Muscle layer of colon (tissue), 2 donors: ENCODE results near the gene WIPF3.
"Not testable (repeated sequence)": the region's sequence is repeated elsewhere in the genome, so short reads cannot be mapped to it uniquely, and the experiment has no call there.

Experiments used
- H3K27ac ChIP-seq: one replicate; pipeline ENCODE4 v1.7.0; 2013; ENCODE audit warnings: low read depth, mild to moderate bottlenecking, low read length, moderate library complexity
- H3K27me3 ChIP-seq, 2 donors: one replicate each; pipeline ENCODE4 v1.7.0; 2013; ENCODE audit warnings: low read length in 2 of 2, mild to moderate bottlenecking in 2 of 2; ENCODE audit not compliant: insufficient read depth in 2 of 2, control insufficient read depth in 1 of 2
- H3K36me3 ChIP-seq: one replicate; pipeline ENCODE4 v1.7.0; 2013; ENCODE audit warnings: mild to moderate bottlenecking, low read length; ENCODE audit not compliant: insufficient read depth
- H3K4me1 ChIP-seq: one replicate; pipeline ENCODE4 v1.7.0; 2013; ENCODE audit warnings: mild to moderate bottlenecking, low read length; ENCODE audit not compliant: insufficient read depth
- H3K4me3 ChIP-seq, 2 donors: one replicate each; pipeline ENCODE4 v1.7.0; 2013; ENCODE audit warnings: low read length in 2 of 2, low read depth in 1 of 2, mild to moderate bottlenecking in 1 of 2, moderate library complexity in 1 of 2
- H3K9ac ChIP-seq: one replicate; pipeline ENCODE4 v1.7.0; 2013; ENCODE audit warnings: low read length
- H3K9me3 ChIP-seq: one replicate; pipeline ENCODE4 v1.7.0; 2013; ENCODE audit warnings: mild to moderate bottlenecking, low read length
- donor health status: abdominal sarcoma.
- donor health status: Adenocarcinoma of cecum.

The WIPF3 gene

GRCh38 chr7:29884399-29885272 is 78.3 kb downstream of the WIPF3 start:
- H3K9me3 ChIP-seq, result no peaks in the 10 kb centered on the region
- no peaks in the 10 kb centered on the region for H3K36me3 ChIP-seq
- no peak overlapping the region for H3K27ac ChIP-seq
- H3K4me1 ChIP-seq, result peaks cover 3% of the 10 kb centered on the region
- H3K27me3 ChIP-seq, result peaks cover 0 to 12% of the 10 kb centered on the region in 2 donors
- H3K9ac ChIP-seq, result no peak overlapping the region
- no peak overlapping the region for H3K4me3 ChIP-seq

GRCh38 chr7:29885626-29886025 is 79.3 kb downstream of the WIPF3 start:
- H3K27me3 ChIP-seq, result peaks cover 0 to 12% of the 10 kb centered on the region in 2 donors
- no peaks in the 10 kb centered on the region for H3K36me3 ChIP-seq
- no peaks in the 10 kb centered on the region for H3K4me1 ChIP-seq
- H3K4me3 ChIP-seq, result no peak overlapping the region
- H3K9ac ChIP-seq, result no peak overlapping the region
- H3K9me3 ChIP-seq, result no peaks in the 10 kb centered on the region
- no peak overlapping the region for H3K27ac ChIP-seq

GRCh38 chr7:29886827-29887226 is 80.5 kb downstream of the WIPF3 start:
- Histone ChIP-seq H3K4me3 (no peak overlapping the region), H3K27ac (no peak overlapping the region), H3K36me3 (no peaks in the 10 kb centered on the region), H3K9ac (no peak overlapping the region), H3K4me1 (no peaks in the 10 kb centered on the region), H3K27me3 (peaks cover 0 to 12% of the 10 kb centered on the region in 2 donors), H3K9me3 (no peaks in the 10 kb centered on the region)

- no peak overlapping the region for H3K27ac ChIP-seq
- no peaks in the 10 kb centered on the region for H3K4me1 ChIP-seq
- no peak overlapping the region for H3K4me3 ChIP-seq
- H3K36me3 ChIP-seq, result no peaks in the 10 kb centered on the region
- H3K9me3 ChIP-seq, result no peaks in the 10 kb centered on the region
- H3K27me3 ChIP-seq, result peaks cover 0 to 7% of the 10 kb centered on the region in 2 donors
- no peak overlapping the region for H3K9ac ChIP-seq
Measured at GRCh38 chr7:29888006-29888405, 81.7 kb downstream of the WIPF3 start.

- H3K27me3 ChIP-seq, result peaks cover 0 to 7% of the 10 kb centered on the region in 2 donors
- H3K9me3 ChIP-seq, result no peaks in the 10 kb centered on the region
- H3K4me3 ChIP-seq, result no peak overlapping the region
- H3K9ac ChIP-seq, result no peak overlapping the region
- no peaks in the 10 kb centered on the region for H3K36me3 ChIP-seq
- H3K4me1 ChIP-seq, result peaks cover 7% of the 10 kb centered on the region
- H3K27ac ChIP-seq, result no peak overlapping the region
Measured at GRCh38 chr7:29889288-29889687, 83.0 kb downstream of the WIPF3 start.

GRCh38 chr7:29890251-29890650 is 83.9 kb downstream of the WIPF3 start:
- Histone ChIP-seq H3K36me3 (no peaks in the 10 kb centered on the region), H3K9me3 (no peaks in the 10 kb centered on the region), H3K27ac (no peak overlapping the region), H3K27me3 (no peaks in the 10 kb centered on the region), H3K4me3 (no peak overlapping the region), H3K9ac (no peak overlapping the region), H3K4me1 (peaks cover 11% of the 10 kb centered on the region)

- not testable (repeated sequence) for H3K4me3 ChIP-seq, H3K9ac ChIP-seq, H3K27me3 ChIP-seq, H3K27ac ChIP-seq, H3K36me3 ChIP-seq, H3K9me3 ChIP-seq
- peaks cover 11% of the 10 kb centered on the region for H3K4me1 ChIP-seq
Measured at GRCh38 chr7:29890786-29891185, 84.5 kb downstream of the WIPF3 start.

GRCh38 chr7:29891766-29892165 is 85.5 kb downstream of the WIPF3 start:
- Histone ChIP-seq H3K4me3 (no peak overlapping the region), H3K9ac (no peak overlapping the region), H3K27ac (no peak overlapping the region), H3K4me1 (peaks cover 11% of the 10 kb centered on the region), H3K9me3 (no peaks in the 10 kb centered on the region), H3K36me3 (no peaks in the 10 kb centered on the region), H3K27me3 (no peaks in the 10 kb centered on the region)

GRCh38 chr7:29892231-29892630 is 85.9 kb downstream of the WIPF3 start:
- Histone ChIP-seq H3K27me3 (no peaks in the 10 kb centered on the region), H3K27ac (no peak overlapping the region)

GRCh38 chr7:29893351-29893965 is 87.2 kb downstream of the WIPF3 start:
- Histone ChIP-seq H3K4me3 (no peak overlapping the region), H3K27me3 (no peaks in the 10 kb centered on the region), H3K36me3 (no peaks in the 10 kb centered on the region), H3K27ac (no peak overlapping the region), H3K9ac (no peak overlapping the region), H3K9me3 (no peaks in the 10 kb centered on the region), H3K4me1 (peaks cover 11% of the 10 kb centered on the region)

More at GRCh38 chr7:29892231-29892630, 85.9 kb downstream of the WIPF3 start:
- Histone ChIP-seq H3K9me3 (no peaks in the 10 kb centered on the region), H3K36me3 (no peaks in the 10 kb centered on the region), H3K4me3 (no peak overlapping the region), H3K4me1 (peaks cover 11% of the 10 kb centered on the region), H3K9ac (no peak overlapping the region)

GRCh38 chr7:29894256-29894655 is 87.9 kb downstream of the WIPF3 start:
- Histone ChIP-seq H3K9me3 (no peaks in the 10 kb centered on the region), H3K36me3 (no peaks in the 10 kb centered on the region), H3K9ac (no peak overlapping the region), H3K4me3 (no peak overlapping the region), H3K27ac (no peak overlapping the region), H3K27me3 (no peaks in the 10 kb centered on the region), H3K4me1 (peaks cover 11% of the 10 kb centered on the region)
